Gastrocnemius medialis (tissue), 4 donors: Measurements from ENCODE around the gene ST6GALNAC2. TPM values are rescaled to one million over a fixed set of nuclear protein-coding genes. Genes with fewer than 3 reads are reported as not detected.

Experiments
- ATAC-seq, 2 donors: fragments of 150-250 bp; one replicate each; pipeline ENCODE4 v1.9.1; 2016
- DNase-seq, 2 donors: peaks; one replicate each; pipeline ENCODE4 v3.0.0-alpha.2; 2019
- H3K27ac ChIP-seq, 4 donors: fragments of 200-600 bp; sonication (generic); 1 replicate in 1 of 4; 2 replicates in 3 of 4; pipeline ENCODE4 v1.5.1; 2016 to 2018; ENCODE audit warnings: mild to moderate bottlenecking in 2 of 4, moderate library complexity in 1 of 4
- H3K27me3 ChIP-seq, 3 donors: fragments of 200-600 bp; sonication (generic) in 2 of 3; 1 replicate in 1 of 3; 2 replicates in 2 of 3; pipeline versions ENCODE4 v1.5.1 to v1.6.0; 2016 to 2019; ENCODE audit warnings: mild to moderate bottlenecking in 1 of 3, moderate library complexity in 1 of 3
- H3K36me3 ChIP-seq, 2 donors: fragments of 200-600 bp; sonication (generic) in 1 of 2; one replicate each; pipeline ENCODE4 v1.5.1; 2017 to 2018
- H3K4me1 ChIP-seq, 2 donors: fragments of 200-600 bp; sonication (generic) in 1 of 2; one replicate each; pipeline ENCODE4 v1.5.1; 2016 to 2017; ENCODE audit warnings: mild to moderate bottlenecking in 2 of 2
- H3K4me3 ChIP-seq, 4 donors: fragments of 200-600 bp; sonication (generic) in 3 of 4; 1 replicate in 1 of 4; 2 replicates in 3 of 4; pipeline ENCODE4 v1.5.1; 2016 to 2019; ENCODE audit warnings: mild to moderate bottlenecking in 2 of 4
- H3K9me3 ChIP-seq, 3 donors: fragments of 200-600 bp; sonication (generic) in 2 of 3; 1 replicate in 1 of 3; 2 replicates in 2 of 3; pipeline ENCODE4 v1.5.1; 2016 to 2019
- POLR2A ChIP-seq, 2 donors: fragments of 450-650 bp; IDR thresholded peaks; one replicate each; pipeline ENCODE4 v1.6.1; 2017; ENCODE audit warnings: antibody characterized with exemption in 2 of 2, mild to moderate bottlenecking in 2 of 2, moderate library complexity in 2 of 2
- in situ Hi-C, 4 donors: fragments of 200-750 bp; cut with MboI; loops; one replicate each; pipeline versions ENCODE4 v1.15.0 to v1.8.0; 2017; ENCODE audit warnings: low sequenced_read_pairs in 4 of 4
- intact Hi-C: fragments of 100-400 bp; cut with DNase I; formaldehyde crosslinking; loops from one replicate; pipeline ENCODE4 v1.15.1; 2023; ENCODE audit warnings: low total_unique reads
- total RNA-seq, 4 donors: library from RNA; depleted of rRNA; stranded (reverse); fragments of >200 nt; gene quantifications; one replicate each; pipeline versions ENCODE4 v1.1.0 to v1.2.3, GENCODE V29; 2016
- TF ChIP-seq, protein P1 (sequence below), 5 experiments: fragments of 450-650 bp in 3 of 5; fragments of 200-600 bp in 2 of 5; sonication (generic) in 2 of 5; IDR thresholded peaks in 4 of 5; conservative IDR thresholded peaks in 1 of 5; 1 replicate in 4 of 5; 2 replicates in 1 of 5; pipeline ENCODE4 v1.5.1; 2016 to 2019; ENCODE audit warnings: antibody characterized with exemption in 5 of 5, mild to moderate bottlenecking in 3 of 5, moderate library complexity in 3 of 5

ST6GALNAC2 gene
- total RNA-seq, 4 donors from 2014 or later, result 13.6 to 31.1 (median 27.4) TPM

DNA sequence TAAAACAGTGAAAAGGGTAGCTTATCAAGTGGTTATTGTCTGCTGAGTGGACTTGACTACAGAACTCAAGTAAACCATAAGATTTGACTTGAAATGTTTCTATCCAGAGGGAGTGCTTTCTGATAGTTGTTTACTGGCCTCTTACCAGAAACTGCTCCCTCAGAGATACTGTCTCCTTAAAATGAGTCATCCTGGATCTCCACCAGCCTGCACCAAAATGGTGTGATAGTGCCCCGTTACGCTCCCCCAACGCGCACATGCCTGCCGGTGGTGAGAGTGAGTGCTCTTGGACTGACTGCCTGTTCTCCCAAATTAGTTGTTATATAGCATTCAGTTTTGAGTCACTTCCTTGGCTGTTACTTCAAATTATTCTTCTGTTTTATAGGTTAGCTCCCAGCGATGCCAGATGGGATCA is 22.9 kb downstream of the ST6GALNAC2 start:
- H3K9me3 ChIP-seq, result no peaks in the 10 kb centered on the region
- ATAC-seq (peak; percentile 74 to 78), DNase-seq (peak; percentile 54 to 70)
- peaks cover 0 to 30% of the 10 kb centered on the region in 2 donors for H3K36me3 ChIP-seq
- H3K4me1 ChIP-seq, result peaks cover 48 to 54% of the 10 kb centered on the region in 2 donors
- in situ Hi-C loops, result loop anchor here in 1 of 4 donors (25.0 kb wide), 1 partner anchor 150 kb away; the partner anchor contains the start of gene MXRA7
- peak overlapping the region; percentile 77 to 97 (median 94) for H3K27ac ChIP-seq
- peak overlapping the region in 1 of 4 donors; percentile 11 for H3K4me3 ChIP-seq
- H3K27me3 ChIP-seq, result no peaks in the 10 kb centered on the region
- intact Hi-C loops, result no loop called here
- TF ChIP-seq, protein P1, sequence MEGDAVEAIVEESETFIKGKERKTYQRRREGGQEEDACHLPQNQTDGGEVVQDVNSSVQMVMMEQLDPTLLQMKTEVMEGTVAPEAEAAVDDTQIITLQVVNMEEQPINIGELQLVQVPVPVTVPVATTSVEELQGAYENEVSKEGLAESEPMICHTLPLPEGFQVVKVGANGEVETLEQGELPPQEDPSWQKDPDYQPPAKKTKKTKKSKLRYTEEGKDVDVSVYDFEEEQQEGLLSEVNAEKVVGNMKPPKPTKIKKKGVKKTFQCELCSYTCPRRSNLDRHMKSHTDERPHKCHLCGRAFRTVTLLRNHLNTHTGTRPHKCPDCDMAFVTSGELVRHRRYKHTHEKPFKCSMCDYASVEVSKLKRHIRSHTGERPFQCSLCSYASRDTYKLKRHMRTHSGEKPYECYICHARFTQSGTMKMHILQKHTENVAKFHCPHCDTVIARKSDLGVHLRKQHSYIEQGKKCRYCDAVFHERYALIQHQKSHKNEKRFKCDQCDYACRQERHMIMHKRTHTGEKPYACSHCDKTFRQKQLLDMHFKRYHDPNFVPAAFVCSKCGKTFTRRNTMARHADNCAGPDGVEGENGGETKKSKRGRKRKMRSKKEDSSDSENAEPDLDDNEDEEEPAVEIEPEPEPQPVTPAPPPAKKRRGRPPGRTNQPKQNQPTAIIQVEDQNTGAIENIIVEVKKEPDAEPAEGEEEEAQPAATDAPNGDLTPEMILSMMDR (IDR thresholded peaks at IDR 0.05 in 4 of 5, conservative IDR thresholded peaks at IDR 0.05 in 1 of 5), result no peak
- no peak for TF ChIP-seq POLR2A (IDR thresholded peaks at IDR 0.05)

DNA sequence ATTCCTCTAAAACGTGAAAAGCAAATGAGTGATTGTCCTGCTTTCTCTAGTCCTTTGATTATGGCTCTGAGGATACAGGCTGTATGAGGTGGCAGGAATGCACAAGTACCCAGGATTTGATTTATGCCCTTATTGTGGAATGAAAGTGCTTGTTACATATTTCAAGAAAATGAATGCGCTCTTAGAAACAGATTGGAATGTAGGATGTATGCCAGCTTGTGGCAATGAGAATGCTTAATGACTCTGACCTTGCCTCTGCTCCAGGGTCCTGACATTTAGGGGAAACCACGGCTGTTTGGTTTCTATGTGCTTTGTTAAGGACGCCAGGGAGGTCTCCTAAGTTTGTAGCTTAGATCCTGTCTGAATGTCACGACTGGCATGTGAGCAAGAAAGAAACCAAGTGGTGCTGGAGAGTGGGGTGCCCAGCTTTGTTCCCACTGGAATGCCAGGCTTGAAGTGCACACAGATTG is 23.8 kb downstream of the ST6GALNAC2 start:
- Histone ChIP-seq H3K27ac (peak overlapping the region; percentile 89 to 97 (median 94)), H3K9me3 (no peaks in the 10 kb centered on the region), H3K4me3 (peak overlapping the region in 1 of 4 donors; percentile 34), H3K27me3 (no peaks in the 10 kb centered on the region), H3K36me3 (peaks cover 0 to 30% of the 10 kb centered on the region in 2 donors), H3K4me1 (peaks cover 42 to 45% of the 10 kb centered on the region in 2 donors)
- no peak for TF ChIP-seq POLR2A (IDR thresholded peaks at IDR 0.05)
- TF ChIP-seq, protein P1 (IDR thresholded peaks at IDR 0.05 in 4 of 5, conservative IDR thresholded peaks at IDR 0.05 in 1 of 5), result no peak
- intact Hi-C loops, result no loop called here
- in situ Hi-C loops, result loop anchor here in 1 of 4 donors (25.0 kb wide), 1 partner anchor 150 kb away; the partner anchor contains the start of gene MXRA7
- DNase-seq, result no peak
- ATAC-seq, result no peak

DNA sequence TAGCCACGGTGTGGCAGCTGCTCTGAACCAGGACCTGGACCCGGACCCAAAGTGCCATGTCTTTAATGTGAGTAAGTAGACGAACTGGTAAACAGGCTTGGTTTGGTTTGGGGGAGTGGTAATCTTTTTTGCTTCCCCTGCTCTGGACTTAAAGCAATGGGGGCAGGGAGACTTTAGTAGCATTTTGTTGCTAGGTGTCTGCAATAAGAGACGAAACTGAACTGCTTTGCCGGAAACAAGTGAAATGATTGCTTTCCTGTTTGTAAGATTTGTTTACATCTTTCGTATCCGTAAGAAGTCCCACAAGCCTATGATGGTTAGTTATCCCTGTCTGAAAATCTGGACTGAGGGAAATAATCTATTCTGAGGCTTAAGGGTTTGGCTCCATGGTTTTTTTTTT is 24.3 kb downstream of the ST6GALNAC2 start:
- intact Hi-C loops, result no loop called here
- peaks cover 0 to 28% of the 10 kb centered on the region in 2 donors for H3K36me3 ChIP-seq
- H3K27ac ChIP-seq, result peak overlapping the region; percentile 89 to 97 (median 94)
- no peaks in the 10 kb centered on the region for H3K27me3 ChIP-seq
- no peaks in the 10 kb centered on the region for H3K9me3 ChIP-seq
- no peak for DNase-seq
- peaks cover 41 to 45% of the 10 kb centered on the region in 2 donors for H3K4me1 ChIP-seq
- TF ChIP-seq, protein P1 (IDR thresholded peaks at IDR 0.05 in 4 of 5, conservative IDR thresholded peaks at IDR 0.05 in 1 of 5), result no peak
- no peak for TF ChIP-seq POLR2A (IDR thresholded peaks at IDR 0.05)
- in situ Hi-C loops, result loop anchor here in 1 of 4 donors (25.0 kb wide), 1 partner anchor 151 kb away; the partner anchor contains the start of gene MXRA7
- no peak for ATAC-seq
- H3K4me3 ChIP-seq, result peak overlapping the region in 1 of 4 donors; percentile 15

DNA sequence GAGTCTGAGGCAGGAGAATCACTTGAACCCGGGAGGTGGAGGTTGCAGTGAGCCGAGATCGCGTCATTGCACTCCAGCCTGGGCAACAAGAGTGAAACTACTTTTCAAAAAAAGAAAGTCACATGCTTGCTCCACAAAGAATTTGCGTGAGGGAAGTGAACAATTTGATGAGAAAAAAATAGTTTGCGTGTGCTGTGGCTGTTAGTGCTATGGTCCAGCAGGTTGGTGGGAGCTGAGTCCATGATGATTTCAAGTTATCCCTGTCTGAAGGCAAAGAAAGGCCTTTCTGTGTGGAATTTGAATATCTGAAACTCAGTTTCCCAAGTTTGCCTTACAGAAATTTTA is 24.8 kb downstream of the ST6GALNAC2 start:
- ATAC-seq (no peak), DNase-seq (no peak)
- Histone ChIP-seq H3K4me1 (peaks cover 41 to 46% of the 10 kb centered on the region in 2 donors), H3K36me3 (peaks cover 0 to 23% of the 10 kb centered on the region in 2 donors), H3K4me3 (peak overlapping the region in 1 of 4 donors; percentile 15), H3K27me3 (no peaks in the 10 kb centered on the region), H3K27ac (peak overlapping the region; percentile 89 to 97 (median 94)), H3K9me3 (no peaks in the 10 kb centered on the region)
- intact Hi-C loops (no loop called here), in situ Hi-C loops (loop anchor here in 1 of 4 donors (25.0 kb wide), 1 partner anchor 151 kb away; the partner anchor contains the start of gene MXRA7)
- TF ChIP-seq, protein P1 (IDR thresholded peaks at IDR 0.05 in 4 of 5, conservative IDR thresholded peaks at IDR 0.05 in 1 of 5), result no peak
- no peak for TF ChIP-seq POLR2A (IDR thresholded peaks at IDR 0.05)
